Activated CD8-positive, alpha-beta memory T cell treated with anti-CD3 and anti-CD28 coated beads, Interleukin-2, amount 50 U/mL, for 1 hour (primary cell): ENCODE results near the gene ATP9B.
"Not testable (repeated sequence)": the region's sequence is repeated elsewhere in the genome, so short reads cannot be mapped to it uniquely, and the experiment has no call there.

Experiments
- DNase-seq: peaks from one replicate; pipeline ENCODE4 v3.0.0-alpha.2; 2020; ENCODE audit errors: extremely low read depth

The ATP9B gene

GRCh38 chr18:79133724-79134123 lies 64.5 kb downstream of the ATP9B start:
- DNase-seq = no peak

- DNase-seq = no peak
Observed at GRCh38 chr18:79135924-79136323, 66.7 kb downstream of the ATP9B start.

GRCh38 chr18:79136742-79137141 lies 67.5 kb downstream of the ATP9B start:
- DNase-seq = no peak

DNA sequence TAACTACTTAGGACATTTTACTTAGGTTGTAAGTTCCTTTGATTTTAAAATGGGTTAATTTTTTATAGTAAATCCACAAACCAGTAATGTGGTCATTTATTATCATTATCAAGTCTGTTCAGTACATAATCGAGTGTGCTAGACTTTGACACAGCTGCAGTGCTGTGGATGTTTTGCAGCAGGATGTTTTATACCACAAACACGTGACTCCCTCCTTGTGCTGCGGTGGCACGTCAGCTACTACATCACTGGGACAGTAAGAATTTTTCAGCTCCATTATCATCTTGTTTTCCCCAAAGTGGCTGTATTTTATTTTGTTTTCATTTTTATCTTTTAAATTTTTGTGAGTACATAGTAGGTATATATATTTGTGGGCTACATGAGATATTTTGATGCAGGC lies 70.0 kb downstream of the ATP9B start:
- no peak for DNase-seq

DNA sequence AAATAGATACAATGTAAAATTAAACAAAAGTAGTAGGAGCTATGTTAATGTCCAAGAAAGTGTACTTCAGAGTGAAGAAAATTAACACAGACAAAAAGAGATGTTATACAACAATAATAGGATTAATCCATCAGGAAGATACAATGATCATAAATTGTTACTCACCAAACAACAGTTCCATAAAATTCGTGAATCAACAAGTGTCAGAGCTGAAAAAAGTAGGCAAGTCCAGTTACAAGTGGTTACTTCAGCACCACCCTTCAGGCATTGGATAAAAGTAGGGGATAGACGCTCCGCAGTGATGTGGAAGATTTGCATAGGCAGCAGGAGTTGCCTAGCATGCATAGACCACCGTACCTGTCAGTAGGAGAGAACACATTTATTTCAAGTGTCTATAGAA lies 77.8 kb downstream of the ATP9B start:
- no peak for DNase-seq

GRCh38 chr18:79151191-79151590 lies 82.0 kb downstream of the ATP9B start:
- DNase-seq = no peak

DNA sequence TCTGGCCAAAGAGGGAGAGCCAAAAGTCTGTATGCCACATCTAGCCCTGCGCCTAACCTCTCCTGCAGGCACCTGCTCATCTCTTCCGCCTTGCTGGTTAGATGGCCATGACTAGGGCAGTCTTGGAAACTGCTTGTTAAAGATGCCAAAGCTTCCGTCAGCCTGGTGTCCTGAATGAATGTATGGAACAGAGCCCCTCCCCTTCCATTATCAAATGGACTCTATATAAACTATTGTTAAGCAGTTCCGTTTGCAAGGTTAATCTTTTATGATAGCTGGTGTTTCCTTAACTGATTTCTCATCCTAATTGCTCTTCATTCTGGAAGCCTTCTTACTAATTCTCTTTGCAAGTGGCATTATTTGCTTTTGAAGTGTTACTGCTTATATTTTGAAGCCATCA lies 87.1 kb downstream of the ATP9B start:
- no peak for DNase-seq

GRCh38 chr18:79164706-79165105 lies 95.5 kb downstream of the ATP9B start:
- no peak for DNase-seq

DNA sequence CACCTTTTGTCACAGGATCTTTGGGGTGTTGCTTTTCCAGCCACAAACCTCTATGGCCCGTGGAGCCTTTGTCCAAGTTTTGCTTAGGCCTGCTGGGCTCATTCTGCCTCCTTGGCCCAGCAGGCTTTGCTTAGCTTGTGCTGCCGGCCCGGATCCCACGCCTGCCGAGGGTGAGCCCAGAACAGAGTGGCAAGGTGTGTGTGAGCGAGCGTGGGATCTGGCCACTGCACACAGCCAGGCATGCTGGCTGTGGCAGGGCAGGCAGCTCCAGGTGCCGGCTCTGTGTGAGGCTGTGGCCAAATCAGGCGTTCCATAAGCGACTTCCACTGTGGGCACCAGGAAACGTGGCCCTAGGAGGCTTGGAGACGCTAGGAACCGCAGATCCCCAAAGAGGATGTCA lies 97.5 kb downstream of the ATP9B start:
- DNase-seq = no peak

- DNase-seq = no peak
Observed at GRCh38 chr18:79167526-79168190, 98.5 kb downstream of the ATP9B start.

GRCh38 chr18:79169958-79170555 lies 100.9 kb downstream of the ATP9B start:
- no peak for DNase-seq

GRCh38 chr18:79172331-79172730 lies 103.1 kb downstream of the ATP9B start:
- DNase-seq = not testable (repeated sequence)

DNA sequence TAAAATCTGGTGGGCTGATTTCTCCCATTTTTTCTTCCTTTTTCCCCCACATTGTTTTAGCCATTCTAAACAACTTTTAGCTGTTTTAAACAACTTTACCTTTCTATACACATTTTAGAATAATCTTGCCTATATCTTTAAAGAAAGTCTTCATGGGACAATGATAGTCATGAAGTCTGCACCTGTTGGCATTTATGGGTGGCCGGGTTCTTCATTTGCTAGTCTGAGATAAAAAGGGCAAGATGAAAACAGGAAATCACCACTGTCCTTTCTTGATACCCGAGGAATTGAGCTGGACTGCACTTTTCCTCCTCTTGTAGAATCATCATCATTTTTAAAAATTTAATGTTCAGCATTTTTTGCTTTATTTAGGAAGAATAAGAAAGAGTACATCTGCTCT lies 104.5 kb downstream of the ATP9B start:
- DNase-seq = no peak

- DNase-seq = no peak
Observed at GRCh38 chr18:79178113-79178531, 108.9 kb downstream of the ATP9B start.

DNA sequence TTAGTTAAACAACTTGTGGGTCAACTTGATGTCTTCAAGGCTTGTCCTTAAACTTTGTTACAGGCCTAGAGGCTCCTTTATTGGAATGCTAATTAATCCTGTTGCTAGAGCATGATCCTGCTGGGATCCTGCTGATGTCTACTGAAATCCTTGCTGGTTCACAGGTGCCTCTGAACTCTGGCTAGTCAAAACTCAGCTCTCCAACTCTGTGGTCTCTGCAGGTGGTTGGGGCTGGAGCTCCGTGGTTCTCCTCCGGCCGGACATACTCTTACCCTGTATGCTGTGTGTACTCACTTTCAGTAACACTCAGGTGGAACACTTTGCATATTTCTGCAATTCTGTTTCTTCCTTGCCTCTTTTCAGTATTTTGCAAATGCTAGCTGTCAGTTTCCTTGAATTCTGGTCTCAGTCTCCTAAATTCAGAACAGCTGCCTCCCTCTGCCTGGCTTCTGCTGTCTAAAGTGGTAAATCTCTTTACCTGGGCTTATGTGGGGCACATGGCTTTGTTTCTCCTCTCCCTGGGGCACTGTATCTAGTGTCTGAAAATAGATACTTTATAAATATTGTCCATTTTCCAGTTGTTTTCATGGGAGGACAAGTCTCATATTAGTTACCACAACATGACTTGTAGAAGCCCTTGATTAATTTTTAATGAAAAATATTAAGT lies 113.0 kb downstream of the ATP9B start:
- no peak for DNase-seq

DNA sequence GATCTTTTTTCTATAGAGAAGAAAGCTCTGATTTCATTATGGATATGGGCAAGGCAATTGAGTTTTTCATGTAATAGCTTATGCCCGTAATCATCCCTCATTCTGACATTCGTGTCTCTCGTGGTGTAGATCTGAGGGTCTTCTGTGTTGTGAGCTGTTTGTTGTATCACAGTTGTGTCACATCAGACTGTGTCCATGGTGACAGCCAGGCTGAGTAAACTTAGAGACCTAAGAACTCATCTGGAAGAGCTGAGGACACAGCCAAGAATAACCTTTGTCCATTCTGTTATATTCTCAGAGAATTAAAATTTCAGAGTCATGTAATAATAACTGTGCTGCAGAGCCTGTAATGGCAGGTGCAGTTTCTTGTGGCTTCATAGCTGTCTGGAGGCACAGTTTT lies 116.5 kb downstream of the ATP9B start:
- DNase-seq = no peak

DNA sequence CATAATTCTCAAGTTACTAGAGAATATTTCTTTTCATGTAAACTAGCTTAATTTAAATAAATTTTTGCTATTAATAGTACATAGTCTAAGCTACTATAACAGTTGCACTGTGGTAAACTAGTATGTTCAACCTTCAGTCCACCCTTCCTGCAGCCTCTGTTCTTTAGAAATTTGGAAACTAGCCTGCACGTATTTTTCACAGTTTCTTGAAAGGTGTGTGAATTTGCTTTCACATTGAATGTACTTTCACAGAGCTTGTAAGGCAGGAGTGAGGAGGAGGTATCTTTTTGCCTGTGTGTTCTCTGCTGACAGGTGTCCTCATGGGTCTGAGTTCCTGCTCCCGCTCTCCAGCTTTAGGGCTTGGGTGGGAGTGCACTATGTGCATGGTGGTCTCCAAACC lies 117.5 kb downstream of the ATP9B start:
- no peak for DNase-seq

DNA sequence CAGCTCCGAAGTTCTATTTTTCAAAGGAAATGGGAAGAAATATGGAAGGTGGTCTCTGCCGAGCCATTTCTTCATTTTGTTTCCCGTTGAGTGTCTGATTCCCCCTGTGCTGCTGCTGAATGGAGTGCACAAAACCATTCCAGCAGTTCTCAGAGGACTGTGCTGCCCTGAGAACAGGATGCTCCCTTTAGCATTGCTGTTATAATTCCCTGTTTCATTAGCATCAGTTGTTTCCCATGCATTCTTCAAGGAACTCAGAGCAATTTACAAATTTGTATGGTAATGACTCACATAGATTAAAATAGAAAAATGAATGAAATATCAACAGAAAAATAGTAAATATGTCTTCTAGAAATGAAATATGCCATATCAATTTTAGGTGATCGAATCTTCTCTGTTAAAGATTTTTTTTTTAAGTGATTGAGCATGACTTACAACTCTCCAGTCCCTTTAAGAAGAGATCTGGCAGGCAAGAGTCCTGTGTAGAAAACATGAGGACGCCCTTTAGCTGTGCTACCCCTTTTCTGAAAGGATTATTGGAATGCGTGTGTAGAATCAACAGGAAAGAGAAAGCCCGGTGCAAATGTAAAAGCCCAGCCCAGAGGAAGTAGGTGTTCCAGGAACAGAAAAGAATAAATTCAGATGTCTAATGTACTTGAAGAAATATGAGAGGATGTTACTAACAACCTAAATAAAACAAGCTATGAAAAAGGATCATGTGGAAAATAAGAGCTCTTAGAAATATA lies 118.5 kb downstream of the ATP9B start:
- DNase-seq = no peak

GRCh38 chr18:79191418-79191817 lies 122.2 kb downstream of the ATP9B start:
- no peak for DNase-seq

DNA sequence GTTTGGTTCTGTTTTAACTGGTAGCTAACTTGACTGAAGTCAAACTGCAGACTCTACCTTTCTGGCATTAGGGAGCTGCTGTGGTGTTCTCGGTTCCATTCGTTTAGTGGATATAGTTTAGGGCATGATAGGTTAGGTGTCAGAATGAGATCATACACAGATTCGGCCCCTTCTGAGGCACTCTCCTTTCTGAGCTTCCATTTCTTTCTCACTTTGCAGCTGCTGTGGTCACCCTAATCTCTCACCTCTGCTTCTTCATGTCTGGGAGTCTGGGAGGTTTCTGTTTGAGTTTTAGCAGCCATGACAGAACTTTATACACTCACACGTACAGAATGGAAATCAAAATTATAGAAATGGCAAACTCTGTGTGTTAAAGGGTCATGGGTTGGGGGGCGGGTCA lies 122.8 kb downstream of the ATP9B start:
- DNase-seq = no peak

DNA sequence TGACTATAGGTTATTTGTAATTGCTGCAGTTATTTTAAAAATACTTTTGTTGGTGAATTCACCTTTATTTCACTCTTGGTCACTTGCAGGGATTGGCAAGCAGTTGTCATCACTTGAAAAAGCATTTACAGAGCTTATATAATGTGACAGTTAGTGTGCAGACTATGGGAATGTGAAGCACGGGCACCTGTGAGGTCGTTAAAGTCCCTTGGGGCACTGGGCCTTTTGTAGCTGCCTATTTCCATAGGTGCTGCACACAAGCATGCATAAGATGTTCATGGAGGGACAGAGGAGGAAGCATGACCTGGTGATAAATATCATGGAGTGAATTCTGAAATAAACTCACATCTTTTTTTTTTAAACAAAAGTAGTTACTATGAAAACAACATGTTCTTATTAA lies 124.6 kb downstream of the ATP9B start:
- DNase-seq = no peak
